ENCODE data around the gene PCIF1. TPM values are rescaled to one million over a fixed set of nuclear protein-coding genes. Genes with fewer than 3 reads are reported as not detected.

PCIF1 gene
- total RNA-seq, 1 donor from 2014 or later: 55.7 TPM

DNA sequence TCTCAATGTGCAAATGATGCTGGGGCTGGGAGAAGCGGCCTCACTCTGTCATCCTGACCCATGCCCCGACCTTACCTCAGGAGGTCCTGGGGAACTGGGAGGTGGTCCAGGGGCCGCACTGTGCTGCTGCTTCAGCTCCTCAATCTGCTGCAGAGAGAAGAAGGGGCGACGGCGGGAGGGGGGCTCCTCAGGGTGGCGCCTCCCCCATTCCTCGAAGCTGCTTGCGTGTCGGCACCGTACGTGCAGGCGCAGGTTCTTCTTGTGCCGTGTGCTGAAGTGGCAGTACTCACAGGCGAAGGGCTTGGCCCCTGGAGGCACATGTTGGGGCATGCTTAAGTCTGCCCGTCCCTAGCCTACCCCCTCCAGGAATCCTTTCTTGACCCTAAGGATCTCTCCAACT is 24.6 kb downstream of the PCIF1 start:
- Mint-ChIP-seq H3K27ac (no peak overlapping the region), H3K36me3 (ENCODE audit: low read depth) (peaks cover 79% of the 10 kb centered on the region), H3K4me3 (no peak overlapping the region), H3K4me1 (peaks cover 11% of the 10 kb centered on the region), H3K9me3 (no peaks in the 10 kb centered on the region), H3K27me3 (no peaks in the 10 kb centered on the region)
- intact Hi-C loops (cut with micrococcal nuclease): no loop called here
- ChIA-PET CTCF (interaction anchor here (1.2 kb wide), 1 partner anchor 160 kb away, joined by 4 read pairs; no protein-coding TSS in a partner anchor), POLR2A (no interaction called here)
- TF ChIP-seq CTCF (IDR thresholded peaks at IDR 0.05): no peak
- ATAC-seq (ENCODE audit: low read depth) (no peak), DNase-seq (no peak)

DNA sequence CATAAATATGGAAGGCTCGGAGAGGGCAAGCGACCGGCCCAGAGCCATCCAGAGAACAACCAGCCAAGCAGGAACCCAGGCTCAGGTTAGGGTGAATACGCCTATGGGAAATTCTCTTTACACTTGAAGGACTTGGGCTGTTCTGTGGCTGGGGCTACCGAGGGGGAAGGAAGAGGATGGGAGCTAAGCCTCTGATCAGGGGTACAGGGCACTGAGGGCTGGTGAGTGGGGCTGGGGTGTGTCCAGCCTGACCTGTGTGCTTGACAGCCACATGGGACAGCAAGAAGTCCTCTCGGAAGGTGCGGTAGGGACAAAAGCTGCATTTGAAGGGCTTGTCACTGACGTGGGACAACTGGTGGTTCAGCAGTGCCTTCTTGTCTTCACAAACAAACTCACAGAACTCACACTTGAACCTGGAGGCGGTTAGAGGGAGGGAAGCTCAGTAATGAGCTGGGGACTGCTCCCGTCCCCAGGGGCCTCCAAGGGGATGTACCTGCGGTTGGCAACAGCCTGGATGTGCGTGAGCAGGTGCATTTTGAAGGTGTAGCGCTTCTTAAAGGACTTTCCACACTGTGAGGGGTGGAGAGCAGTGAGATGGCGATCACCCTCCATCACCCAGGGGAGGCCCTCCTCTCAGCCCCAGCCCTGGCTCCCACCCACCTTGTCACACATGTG is 25.6 kb downstream of the PCIF1 start:
- ATAC-seq (ENCODE audit: low read depth): peak; percentile 49
- Mint-ChIP-seq H3K4me1 (peaks cover 15% of the 10 kb centered on the region), H3K36me3 (ENCODE audit: low read depth) (peaks cover 83% of the 10 kb centered on the region), H3K27ac (no peak overlapping the region), H3K9me3 (no peaks in the 10 kb centered on the region), H3K27me3 (no peaks in the 10 kb centered on the region), H3K4me3 (no peak overlapping the region)
- intact Hi-C loops (cut with micrococcal nuclease): no loop called here
- no peak for DNase-seq
- CTCF ChIA-PET: interaction anchor here (0.8 to 4.5 kb wide), 6 partner anchors 10 to 161 kb away, joined by 3 to 26 read pairs (median 5); no protein-coding TSS in a partner anchor
- no peak for TF ChIP-seq CTCF (IDR thresholded peaks at IDR 0.05)
- POLR2A ChIA-PET: interaction anchor here (0.6 to 2.2 kb wide), 5 partner anchors 9 to 45 kb away, joined by 4 to 11 read pairs (median 6); partner anchors contain the start of gene ZNF335

- H3K4me3 Mint-ChIP-seq: no peak overlapping the region
- peaks cover 90% of the 10 kb centered on the region for H3K36me3 Mint-ChIP-seq (ENCODE audit: low read depth)
- H3K4me1 Mint-ChIP-seq: peaks cover 21% of the 10 kb centered on the region
- H3K9me3 Mint-ChIP-seq: no peaks in the 10 kb centered on the region
- ChIA-PET POLR2A (interaction anchor here (0.6 to 2.2 kb wide), 5 partner anchors 8 to 142 kb away, joined by 4 to 8 read pairs (median 7); no protein-coding TSS in a partner anchor), CTCF (interaction anchor here (0.6 to 4.5 kb wide), 6 partner anchors 13 to 170 kb away, joined by 3 to 26 read pairs (median 5); partner anchors contain the start of genes DNTTIP1 and WFDC3)
- ATAC-seq (ENCODE audit: low read depth) (no peak), DNase-seq (no peak)
- H3K27me3 Mint-ChIP-seq: no peaks in the 10 kb centered on the region
- intact Hi-C loops (cut with micrococcal nuclease): no loop called here
- no peak overlapping the region for H3K27ac Mint-ChIP-seq
- no peak for TF ChIP-seq CTCF (IDR thresholded peaks at IDR 0.05)
Observed at GRCh38 chr20:45962031-45962755, 27.7 kb downstream of the PCIF1 start.

DNA sequence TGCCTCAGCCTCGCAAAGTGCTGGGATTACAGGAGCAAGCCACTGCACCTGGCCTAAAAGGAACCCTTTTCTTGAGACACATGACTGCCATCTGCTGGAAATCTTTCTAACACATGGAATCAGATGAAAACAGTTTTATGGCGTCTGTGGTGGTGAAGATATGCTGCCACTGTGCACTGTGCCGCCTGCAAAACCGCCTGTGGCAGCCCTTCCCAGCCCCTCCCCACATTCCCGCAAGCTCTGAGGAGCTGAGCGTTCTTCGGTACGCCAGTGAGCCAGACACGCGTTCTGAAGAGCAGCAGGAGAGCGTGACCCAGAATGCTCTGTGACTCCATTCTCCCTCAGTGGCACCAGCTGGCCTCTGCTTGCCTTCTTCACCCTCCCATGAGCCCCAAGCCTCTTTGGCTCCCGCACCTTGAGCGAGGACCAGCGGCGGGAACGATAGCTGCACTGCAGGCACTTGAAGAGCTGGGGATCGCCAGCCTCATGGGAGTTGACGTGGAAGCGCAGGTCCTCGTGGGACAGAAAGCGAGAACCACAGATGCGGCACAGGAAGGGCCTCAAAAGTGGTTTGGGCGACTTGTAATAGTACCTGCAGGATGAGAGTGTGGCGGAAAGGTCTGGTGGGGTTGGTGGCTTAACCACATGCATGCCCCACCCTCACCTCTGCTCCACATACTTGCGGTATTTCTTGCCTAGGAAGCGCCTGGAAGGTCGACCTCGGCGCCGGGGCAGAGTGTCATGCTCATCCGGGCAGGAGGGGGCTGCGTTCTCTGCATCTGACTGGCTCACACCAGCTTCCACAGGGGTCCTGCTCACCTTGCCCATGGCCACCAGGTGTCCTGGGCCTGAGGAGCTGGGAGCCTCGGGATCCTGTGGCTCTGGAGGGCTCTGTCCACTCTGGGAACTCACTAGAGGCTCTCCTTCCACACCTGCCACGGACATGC is 28.8 kb downstream of the PCIF1 start:
- CTCF ChIA-PET: interaction anchor here (1.4 to 4.5 kb wide), 3 partner anchors 139 to 164 kb away, joined by 3 to 26 read pairs (median 11); no protein-coding TSS in a partner anchor
- Mint-ChIP-seq H3K4me1 (peaks cover 21% of the 10 kb centered on the region), H3K4me3 (no peak overlapping the region), H3K27me3 (no peaks in the 10 kb centered on the region), H3K27ac (no peak overlapping the region), H3K9me3 (no peaks in the 10 kb centered on the region), H3K36me3 (ENCODE audit: low read depth) (peaks cover 89% of the 10 kb centered on the region)
- DNase-seq: no peak
- no peak for ATAC-seq (ENCODE audit: low read depth)
- intact Hi-C loops (cut with micrococcal nuclease): loop anchor here (1.0 kb wide), 3 partner anchors 73 to 164 kb away; no protein-coding TSS in a partner anchor
- TF ChIP-seq CTCF (IDR thresholded peaks at IDR 0.05): no peak
- POLR2A ChIA-PET: interaction anchor here (0.7 to 0.9 kb wide), 2 partner anchors 28 to 143 kb away, joined by 3 to 6 read pairs; no protein-coding TSS in a partner anchor
